K562 (cell line): ENCODE measurements around the gene ANKRD11. TPM values are rescaled to one million over a fixed set of nuclear protein-coding genes. Genes with fewer than 3 reads are reported as not detected.

ENCODE experiments used
- ASH1L ChIP-seq: fragments of 450-650 bp; IDR thresholded peaks from 2 replicates; pipeline ENCODE4 v1.6.1; 2018; ENCODE audit warnings: borderline replicate concordance, mild to moderate bottlenecking, low read depth; ENCODE audit not compliant: partially characterized antibody
- HNRNPLL ChIP-seq: fragments of 200-400 bp; formaldehyde crosslinking; IDR thresholded peaks from 2 replicates; pipeline ENCODE4 v1.6.1; 2017; ENCODE audit warnings: low read length, low read depth, mild to moderate bottlenecking; ENCODE audit not compliant: poor library complexity, severe bottlenecking
- MXI1 ChIP-seq: IDR thresholded peaks from 2 replicates; pipeline ENCODE4 v1.6.1; 2011; ENCODE audit warnings: low read depth, mild to moderate bottlenecking, improper control_type of control experiment, low read length
- NFIC ChIP-seq: fragments of 450-650 bp; IDR thresholded peaks from 2 replicates; pipeline ENCODE4 v1.6.1; 2017; ENCODE audit warnings: mild to moderate bottlenecking, inconsistent platforms
- NR2C2 ChIP-seq, 2 experiments: fragments of 200-800 bp in 1 of 2; sonication (Bioruptor generic) in 1 of 2; sonication (generic) in 1 of 2; formaldehyde crosslinking in 1 of 2; IDR thresholded peaks; 2 replicates each; pipeline versions ENCODE4 v1.6.1 to v1.8.0; 2016 to 2022; ENCODE audit warnings: mild to moderate bottlenecking in 1 of 2, missing compliant biosample characterization in 1 of 2, missing genetic modification characterization in 1 of 2, missing genetic modification reagents in 1 of 2
- PCBP1 ChIP-seq: fragments of 200-400 bp; formaldehyde crosslinking; IDR thresholded peaks from 2 replicates; pipeline ENCODE4 v1.6.1; 2018; ENCODE audit warnings: mild to moderate bottlenecking, low read depth, low read length; ENCODE audit not compliant: poor library complexity, severe bottlenecking
- SP1 ChIP-seq: sonication (generic); formaldehyde crosslinking; IDR thresholded peaks from 2 replicates; pipeline ENCODE4 v1.8.1; 2022; ENCODE audit warnings: mild to moderate bottlenecking, missing genetic modification reagents
- ZSCAN32 ChIP-seq: fragments of 450-650 bp; formaldehyde crosslinking; IDR thresholded peaks from 2 replicates; pipeline ENCODE4 v1.4.0; 2020; ENCODE audit warnings: mild to moderate bottlenecking, moderate library complexity
- polyA plus RNA-seq, 8 experiments: library from polyadenylated mRNA; depleted of rRNA in 4 of 8; stranded (reverse) in 5 of 8; unstranded in 3 of 8; fragments of >200 nt; fragmentation: Nextera tagmentation in 2 of 8; fragmentation: Illumina TruSeq in 1 of 8; extraction: Ambion mirVana in 2 of 8; extraction: Trizol in 1 of 8; gene quantifications; 2 replicates each; pipeline versions ENCODE4 v1.2.1 to v1.2.3, GENCODE V29; 2011 to 2014; ENCODE audit warnings: inconsistent platforms in 1 of 8, missing spikeins in 1 of 8
- total RNA-seq, 7 experiments: library from RNA; depleted of rRNA in 6 of 7; stranded (reverse); fragments of >200 nt in 6 of 7; fragmentation: Illumina TruSeq in 2 of 7; extraction: Trizol in 2 of 7; gene quantifications; 2 replicates each; pipeline versions ENCODE4 v1.2.1 to v1.2.3, GENCODE V29; 2011 to 2021; ENCODE audit warnings: low replicate concordance in 1 of 7
- TF ChIP-seq, protein P1 (sequence below): fragments of 150-350 bp; IDR thresholded peaks from 2 replicates; pipeline ENCODE4 v1.6.1; 2014; ENCODE audit warnings: low read depth, mild to moderate bottlenecking, low read length, borderline replicate concordance
- TF ChIP-seq, protein P2 (sequence below): sonication (generic); formaldehyde crosslinking; IDR thresholded peaks from 2 replicates; pipeline ENCODE4 v1.8.1; 2023; ENCODE audit warnings: mild to moderate bottlenecking, missing genetic modification reagents
- TF ChIP-seq, protein P3 (sequence below): fragments of 200-800 bp; sonication (Bioruptor generic); IDR thresholded peaks from 2 replicates; pipeline ENCODE4 v1.6.1; 2017; ENCODE audit warnings: missing genetic modification characterization, missing compliant biosample characterization
- TF ChIP-seq, protein P4 (sequence below), 2 experiments: IDR thresholded peaks in 1 of 2; conservative IDR thresholded peaks in 1 of 2; 2 replicates each; pipeline ENCODE4 v1.6.1; 2016; ENCODE audit warnings: low read depth in 2 of 2, mild to moderate bottlenecking in 1 of 2, missing compliant biosample characterization in 1 of 2, missing genetic modification characterization in 1 of 2, moderate library complexity in 1 of 2

ANKRD11 gene
- total and polyA plus RNA-seq, 9 of the 15 experiments (the other 6 are each of a cell fraction or from before 2014, with no cell fraction given) = 4.7 to 126 (median 31.7) TPM

DNA sequence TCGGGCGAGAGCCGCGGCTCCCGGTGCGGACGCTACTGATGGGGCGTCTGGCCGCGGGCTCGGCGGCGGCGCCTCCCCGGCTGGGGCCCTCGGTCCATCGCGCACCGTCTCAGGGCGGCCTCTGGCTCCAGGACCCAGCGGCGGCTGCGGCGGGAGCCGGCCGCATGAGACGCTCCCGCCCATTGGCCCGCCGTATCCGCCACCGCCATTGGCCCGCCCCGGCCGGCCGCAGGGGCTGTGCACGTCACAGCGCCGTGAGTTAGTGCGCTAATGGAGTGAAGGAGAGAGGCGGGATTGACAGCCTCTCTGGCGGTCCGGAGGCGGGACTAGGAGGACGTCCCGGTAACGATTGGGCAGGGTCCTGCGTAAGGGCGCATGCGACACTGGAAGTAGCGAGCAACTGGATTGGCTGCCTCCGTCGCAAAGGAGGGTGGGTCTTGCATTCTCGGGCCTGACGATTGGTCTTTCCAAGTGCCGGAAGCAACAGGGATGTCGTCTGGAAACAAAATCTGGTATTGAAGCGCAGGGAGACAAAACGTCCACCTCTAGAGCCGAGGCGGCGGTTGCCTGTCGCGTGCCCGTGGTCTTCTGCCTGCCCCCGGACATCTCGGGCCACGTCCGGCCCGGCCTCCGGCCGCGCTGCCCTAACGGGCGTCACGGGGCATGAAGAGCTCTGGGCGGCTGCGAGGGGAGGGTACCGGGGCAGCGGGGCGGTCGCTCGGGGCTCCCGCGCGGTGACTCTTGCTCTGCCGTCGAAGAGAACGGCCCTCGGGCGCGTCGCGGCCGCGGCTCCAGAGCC, at the start of gene ANKRD11 (continued):
- TF ChIP-seq, protein P1, sequence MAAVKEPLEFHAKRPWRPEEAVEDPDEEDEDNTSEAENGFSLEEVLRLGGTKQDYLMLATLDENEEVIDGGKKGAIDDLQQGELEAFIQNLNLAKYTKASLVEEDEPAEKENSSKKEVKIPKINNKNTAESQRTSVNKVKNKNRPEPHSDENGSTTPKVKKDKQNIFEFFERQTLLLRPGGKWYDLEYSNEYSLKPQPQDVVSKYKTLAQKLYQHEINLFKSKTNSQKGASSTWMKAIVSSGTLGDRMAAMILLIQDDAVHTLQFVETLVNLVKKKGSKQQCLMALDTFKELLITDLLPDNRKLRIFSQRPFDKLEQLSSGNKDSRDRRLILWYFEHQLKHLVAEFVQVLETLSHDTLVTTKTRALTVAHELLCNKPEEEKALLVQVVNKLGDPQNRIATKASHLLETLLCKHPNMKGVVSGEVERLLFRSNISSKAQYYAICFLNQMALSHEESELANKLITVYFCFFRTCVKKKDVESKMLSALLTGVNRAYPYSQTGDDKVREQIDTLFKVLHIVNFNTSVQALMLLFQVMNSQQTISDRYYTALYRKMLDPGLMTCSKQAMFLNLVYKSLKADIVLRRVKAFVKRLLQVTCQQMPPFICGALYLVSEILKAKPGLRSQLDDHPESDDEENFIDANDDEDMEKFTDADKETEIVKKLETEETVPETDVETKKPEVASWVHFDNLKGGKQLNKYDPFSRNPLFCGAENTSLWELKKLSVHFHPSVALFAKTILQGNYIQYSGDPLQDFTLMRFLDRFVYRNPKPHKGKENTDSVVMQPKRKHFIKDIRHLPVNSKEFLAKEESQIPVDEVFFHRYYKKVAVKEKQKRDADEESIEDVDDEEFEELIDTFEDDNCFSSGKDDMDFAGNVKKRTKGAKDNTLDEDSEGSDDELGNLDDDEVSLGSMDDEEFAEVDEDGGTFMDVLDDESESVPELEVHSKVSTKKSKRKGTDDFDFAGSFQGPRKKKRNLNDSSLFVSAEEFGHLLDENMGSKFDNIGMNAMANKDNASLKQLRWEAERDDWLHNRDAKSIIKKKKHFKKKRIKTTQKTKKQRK = peak; percentile 93
- TF ChIP-seq, protein P2, sequence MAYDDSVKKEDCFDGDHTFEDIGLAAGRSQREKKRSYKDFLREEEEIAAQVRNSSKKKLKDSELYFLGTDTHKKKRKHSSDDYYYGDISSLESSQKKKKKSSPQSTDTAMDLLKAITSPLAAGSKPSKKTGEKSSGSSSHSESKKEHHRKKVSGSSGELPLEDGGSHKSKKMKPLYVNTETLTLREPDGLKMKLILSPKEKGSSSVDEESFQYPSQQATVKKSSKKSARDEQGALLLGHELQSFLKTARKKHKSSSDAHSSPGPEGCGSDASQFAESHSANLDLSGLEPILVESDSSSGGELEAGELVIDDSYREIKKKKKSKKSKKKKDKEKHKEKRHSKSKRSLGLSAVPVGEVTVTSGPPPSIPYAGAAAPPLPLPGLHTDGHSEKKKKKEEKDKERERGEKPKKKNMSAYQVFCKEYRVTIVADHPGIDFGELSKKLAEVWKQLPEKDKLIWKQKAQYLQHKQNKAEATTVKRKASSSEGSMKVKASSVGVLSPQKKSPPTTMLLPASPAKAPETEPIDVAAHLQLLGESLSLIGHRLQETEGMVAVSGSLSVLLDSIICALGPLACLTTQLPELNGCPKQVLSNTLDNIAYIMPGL (CRISPR knock-in tag) = 0 out of 2 replicates have a peak, but pooled peaks have one; percentile 1
- TF ChIP-seq NFIC = peak; percentile 60
- peak; percentile 97 for TF ChIP-seq ASH1L
- TF ChIP-seq PCBP1 = peak; percentile 76
- TF ChIP-seq HNRNPLL = peak; percentile 83
- TF ChIP-seq MXI1 = 0 out of 2 replicates have a peak, but pooled peaks have one; percentile 28
- TF ChIP-seq, protein P3, sequence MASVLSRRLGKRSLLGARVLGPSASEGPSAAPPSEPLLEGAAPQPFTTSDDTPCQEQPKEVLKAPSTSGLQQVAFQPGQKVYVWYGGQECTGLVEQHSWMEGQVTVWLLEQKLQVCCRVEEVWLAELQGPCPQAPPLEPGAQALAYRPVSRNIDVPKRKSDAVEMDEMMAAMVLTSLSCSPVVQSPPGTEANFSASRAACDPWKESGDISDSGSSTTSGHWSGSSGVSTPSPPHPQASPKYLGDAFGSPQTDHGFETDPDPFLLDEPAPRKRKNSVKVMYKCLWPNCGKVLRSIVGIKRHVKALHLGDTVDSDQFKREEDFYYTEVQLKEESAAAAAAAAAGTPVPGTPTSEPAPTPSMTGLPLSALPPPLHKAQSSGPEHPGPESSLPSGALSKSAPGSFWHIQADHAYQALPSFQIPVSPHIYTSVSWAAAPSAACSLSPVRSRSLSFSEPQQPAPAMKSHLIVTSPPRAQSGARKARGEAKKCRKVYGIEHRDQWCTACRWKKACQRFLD (CRISPR knock-in tag) = no peak
- no peak; the same call in none of the 2 replicates for TF ChIP-seq NR2C2 (CRISPR knock-in tag; IDR thresholded peaks at IDR 0.05)
- peak; percentile 56 for TF ChIP-seq NR2C2 (tag; IDR thresholded peaks at IDR 0.05)
- TF ChIP-seq, protein P4, sequence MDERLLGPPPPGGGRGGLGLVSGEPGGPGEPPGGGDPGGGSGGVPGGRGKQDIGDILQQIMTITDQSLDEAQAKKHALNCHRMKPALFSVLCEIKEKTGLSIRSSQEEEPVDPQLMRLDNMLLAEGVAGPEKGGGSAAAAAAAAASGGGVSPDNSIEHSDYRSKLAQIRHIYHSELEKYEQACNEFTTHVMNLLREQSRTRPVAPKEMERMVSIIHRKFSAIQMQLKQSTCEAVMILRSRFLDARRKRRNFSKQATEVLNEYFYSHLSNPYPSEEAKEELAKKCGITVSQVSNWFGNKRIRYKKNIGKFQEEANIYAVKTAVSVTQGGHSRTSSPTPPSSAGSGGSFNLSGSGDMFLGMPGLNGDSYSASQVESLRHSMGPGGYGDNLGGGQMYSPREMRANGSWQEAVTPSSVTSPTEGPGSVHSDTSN (CRISPR knock-in tag; IDR thresholded peaks at IDR 0.05; ENCODE audit: low read depth) = peak; percentile 88
- TF ChIP-seq, protein P4 (tag; conservative IDR thresholded peaks at IDR 0.05; ENCODE audit: low read depth) = peak; percentile 99
- peak; percentile 87 for TF ChIP-seq SP1 (CRISPR knock-in tag)
- TF ChIP-seq ZSCAN32 (CRISPR knock-in tag) = no peak
